GM19324 (cell line): ENCODE results near the gene DAAM2.

Experiments
- ATAC-seq: cut with Tn5 transposase; IDR thresholded peaks from one replicate; pipeline ENCODE4 v1.9.1; 2021; ENCODE audit warnings: mild to moderate bottlenecking, moderate library complexity; ENCODE audit not compliant: unreplicated experiment, low FRiP score

The DAAM2 gene

GRCh38 chr6:39942903-39943580, 150.9 kb downstream of the DAAM2 start:
- ATAC-seq = no peak

GRCh38 chr6:39945626-39946025, 153.4 kb downstream of the DAAM2 start:
- no peak for ATAC-seq

DNA sequence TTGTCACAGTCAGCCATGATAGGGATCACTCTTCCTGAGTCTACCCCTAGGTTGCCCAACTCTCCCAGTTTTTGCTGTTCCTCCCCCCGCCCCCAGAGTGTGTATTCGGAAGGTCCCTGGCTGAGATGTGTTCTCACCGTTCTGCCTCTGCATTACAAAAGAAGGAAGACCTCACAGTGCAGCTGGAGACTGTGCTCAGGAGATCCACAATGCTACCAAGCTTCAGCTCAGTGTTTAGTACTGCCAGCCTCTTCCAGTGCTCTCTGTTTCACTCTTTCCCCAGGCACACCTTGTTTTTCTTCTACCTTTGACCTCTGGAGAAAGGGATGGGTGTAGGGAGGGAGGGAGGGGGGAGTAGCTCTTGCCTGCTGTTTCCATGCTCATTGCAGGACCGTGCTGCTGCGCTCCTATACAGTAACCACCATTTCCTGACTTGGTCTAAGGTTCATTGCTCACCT, 155.5 kb downstream of the DAAM2 start:
- ATAC-seq = no peak

DNA sequence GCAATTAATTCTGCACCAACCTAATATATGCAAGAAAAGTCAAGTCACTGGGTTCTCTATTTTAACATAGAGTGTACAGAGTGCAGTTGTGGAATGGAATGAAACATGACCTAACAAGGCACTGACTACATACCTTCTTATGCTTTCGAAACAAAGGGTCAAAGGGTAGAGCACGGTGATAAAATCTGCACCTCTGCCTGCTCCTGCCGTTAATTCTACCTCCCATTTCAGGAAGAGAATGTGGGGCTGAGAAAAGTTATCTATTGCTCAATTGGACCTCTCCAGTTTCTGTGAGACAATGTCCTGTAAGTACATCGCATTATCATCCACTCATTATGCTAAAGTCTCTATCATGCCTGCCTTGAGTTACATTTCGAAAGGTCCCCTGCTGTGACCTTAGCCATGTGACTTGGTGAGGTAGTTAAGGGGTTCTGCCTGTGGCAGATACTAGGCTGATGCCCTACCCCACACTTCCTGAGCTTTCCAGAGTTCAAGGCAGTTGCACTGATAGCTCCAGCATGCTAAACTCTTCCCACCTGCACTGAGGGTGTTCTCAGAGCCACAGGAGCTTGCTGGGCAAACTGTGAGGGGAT, 156.1 kb downstream of the DAAM2 start:
- no peak for ATAC-seq

- ATAC-seq = no peak
Observed at GRCh38 chr6:39950125-39950720, 158.0 kb downstream of the DAAM2 start.

GRCh38 chr6:39951191-39951590, 159.0 kb downstream of the DAAM2 start:
- no peak for ATAC-seq

- no peak for ATAC-seq
Observed at GRCh38 chr6:39951716-39952115, 159.5 kb downstream of the DAAM2 start.

GRCh38 chr6:39952167-39952566, 160.0 kb downstream of the DAAM2 start:
- no peak for ATAC-seq

DNA sequence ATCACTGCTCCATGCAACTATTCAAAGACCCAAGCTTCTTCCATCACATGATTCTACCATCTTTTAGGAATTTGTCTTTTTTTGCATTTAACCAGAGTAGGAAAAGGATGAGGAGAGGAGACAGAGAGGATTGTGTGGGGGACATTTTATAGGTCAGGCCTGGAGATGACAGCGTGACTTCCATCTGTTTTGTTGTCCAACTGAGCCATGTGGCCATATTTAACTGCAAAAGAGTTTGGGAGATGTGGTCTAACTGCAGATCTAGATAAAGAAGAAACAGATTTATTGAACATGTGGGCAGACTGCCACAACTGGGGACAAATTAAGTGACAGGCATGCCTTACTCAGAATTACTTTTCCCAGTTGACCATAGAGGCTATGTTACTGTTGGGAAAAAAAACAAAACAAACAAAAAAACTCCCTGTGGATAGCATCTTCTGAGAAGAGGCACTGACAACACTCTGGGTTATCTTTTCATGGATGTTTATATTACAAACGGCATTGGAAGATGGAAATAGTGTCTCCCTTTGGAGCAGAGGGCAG, 161.0 kb downstream of the DAAM2 start:
- no peak for ATAC-seq
